ENCODE data around the gene PRPF6.

DNA sequence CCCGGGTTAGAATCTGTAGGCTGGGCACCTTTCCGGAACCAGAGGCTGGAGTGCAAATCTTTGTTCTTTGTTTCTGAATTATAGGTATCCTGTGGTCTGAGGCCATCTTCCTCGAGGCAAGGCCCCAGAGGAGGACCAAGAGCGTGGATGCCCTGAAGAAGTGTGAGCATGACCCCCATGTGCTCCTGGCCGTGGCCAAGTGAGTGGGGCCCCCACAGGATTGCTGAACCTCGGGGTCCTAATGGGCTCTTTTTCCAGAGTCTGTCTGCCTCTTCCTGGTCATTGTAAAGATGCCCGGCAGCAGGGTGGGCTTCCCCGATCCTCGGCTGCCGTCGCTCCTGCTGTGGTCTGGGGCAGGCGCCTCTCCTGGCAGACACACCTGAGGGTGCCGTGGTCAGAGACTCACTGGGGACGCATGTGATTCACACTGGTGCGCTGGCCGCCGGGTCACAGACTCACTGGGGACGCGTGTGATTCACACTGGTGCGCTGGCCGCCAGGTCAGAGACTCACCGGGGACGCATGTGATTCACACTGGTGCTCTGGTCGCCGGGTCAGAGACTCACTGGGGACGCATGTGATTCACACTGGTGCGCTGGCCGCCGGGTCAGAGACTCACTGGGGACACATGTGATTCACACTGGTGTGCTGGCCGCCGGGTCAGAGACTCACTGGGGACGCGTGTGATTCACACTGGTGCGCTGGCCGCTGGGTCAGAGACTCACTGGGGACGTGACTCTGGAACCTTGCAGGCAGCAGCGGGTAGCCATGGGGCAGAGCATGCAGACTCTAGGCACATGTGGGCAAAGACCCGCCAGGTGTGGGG lies 48.6 kb downstream of the PRPF6 start:
- TF ChIP-seq, protein P1, sequence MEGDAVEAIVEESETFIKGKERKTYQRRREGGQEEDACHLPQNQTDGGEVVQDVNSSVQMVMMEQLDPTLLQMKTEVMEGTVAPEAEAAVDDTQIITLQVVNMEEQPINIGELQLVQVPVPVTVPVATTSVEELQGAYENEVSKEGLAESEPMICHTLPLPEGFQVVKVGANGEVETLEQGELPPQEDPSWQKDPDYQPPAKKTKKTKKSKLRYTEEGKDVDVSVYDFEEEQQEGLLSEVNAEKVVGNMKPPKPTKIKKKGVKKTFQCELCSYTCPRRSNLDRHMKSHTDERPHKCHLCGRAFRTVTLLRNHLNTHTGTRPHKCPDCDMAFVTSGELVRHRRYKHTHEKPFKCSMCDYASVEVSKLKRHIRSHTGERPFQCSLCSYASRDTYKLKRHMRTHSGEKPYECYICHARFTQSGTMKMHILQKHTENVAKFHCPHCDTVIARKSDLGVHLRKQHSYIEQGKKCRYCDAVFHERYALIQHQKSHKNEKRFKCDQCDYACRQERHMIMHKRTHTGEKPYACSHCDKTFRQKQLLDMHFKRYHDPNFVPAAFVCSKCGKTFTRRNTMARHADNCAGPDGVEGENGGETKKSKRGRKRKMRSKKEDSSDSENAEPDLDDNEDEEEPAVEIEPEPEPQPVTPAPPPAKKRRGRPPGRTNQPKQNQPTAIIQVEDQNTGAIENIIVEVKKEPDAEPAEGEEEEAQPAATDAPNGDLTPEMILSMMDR (IDR thresholded peaks at IDR 0.05): no peak
- no peak for TF ChIP-seq POLR2A (IDR thresholded peaks at IDR 0.05)

Measured in body of pancreas (tissue), 4 donors.